Kasumi-1 (cell line): ENCODE results near the gene UST.
"Not testable (repeated sequence)": the region's sequence is repeated elsewhere in the genome, so short reads cannot be mapped to it uniquely, and the experiment has no call there.

ENCODE experiments used
- DNase-seq, 2 experiments: peaks; one replicate each; lab custom pipeline; 2025; lab: John Stamatoyannopoulos, UW

The UST gene

GRCh38 chr6:149087898-149088297, 341.1 kb downstream of the UST start:
- no peak for DNase-seq

- no peak for DNase-seq
These were observed 341.5 kb downstream of the UST start for GRCh38 chr6:149088361-149088760.

- no peak for DNase-seq
These were observed 342.7 kb downstream of the UST start for GRCh38 chr6:149089510-149089909.

GRCh38 chr6:149090937-149091336, 344.1 kb downstream of the UST start:
- DNase-seq: no peak

GRCh38 chr6:149093643-149094042, 346.8 kb downstream of the UST start:
- no peak for DNase-seq

GRCh38 chr6:149094156-149094555, 347.3 kb downstream of the UST start:
- DNase-seq: no peak

- no peak for DNase-seq
These were observed 348.1 kb downstream of the UST start for GRCh38 chr6:149094934-149095351.

GRCh38 chr6:149095842-149096241, 349.0 kb downstream of the UST start:
- DNase-seq: peak; percentile 8 to 12

- no peak for DNase-seq
These were observed 351.0 kb downstream of the UST start for GRCh38 chr6:149097794-149098193.

- DNase-seq: no peak
These were observed 352.0 kb downstream of the UST start for GRCh38 chr6:149098700-149099276.

GRCh38 chr6:149102324-149102723, 355.5 kb downstream of the UST start:
- no peak for DNase-seq

GRCh38 chr6:149103950-149104349, 357.1 kb downstream of the UST start:
- not testable (repeated sequence) for DNase-seq

GRCh38 chr6:149107520-149107919, 360.7 kb downstream of the UST start:
- no peak for DNase-seq

- DNase-seq: no peak
These were observed 361.4 kb downstream of the UST start for GRCh38 chr6:149108038-149108748.

- no peak for DNase-seq
These were observed 361.9 kb downstream of the UST start for GRCh38 chr6:149108749-149109100.

- DNase-seq: no peak
These were observed 362.7 kb downstream of the UST start for GRCh38 chr6:149109397-149110070.

- no peak for DNase-seq
These were observed 364.8 kb downstream of the UST start for GRCh38 chr6:149111556-149112115.

GRCh38 chr6:149112976-149113375, 366.1 kb downstream of the UST start:
- DNase-seq: no peak

GRCh38 chr6:149114167-149114566, 367.3 kb downstream of the UST start:
- no peak for DNase-seq

- no peak for DNase-seq
These were observed 372.2 kb downstream of the UST start for GRCh38 chr6:149118737-149119653.

- no peak for DNase-seq
These were observed 376.3 kb downstream of the UST start for GRCh38 chr6:149122850-149123821.
